Mesendoderm (in vitro differentiated cells): ENCODE results near the gene GALNT18.

Experiments used
- DNase-seq: peaks from one replicate; pipeline ENCODE4 v3.0.0; 2013
- H2AK5ac ChIP-seq: 2 replicates; pipeline ENCODE4 v1.6.1; 2013; ENCODE audit warnings: low read length, inconsistent platforms
- H2BK120ac ChIP-seq: 2 replicates; pipeline ENCODE4 v1.6.1; 2013; ENCODE audit warnings: low read depth, mild to moderate bottlenecking, low read length, moderate library complexity, mixed read lengths
- H2BK15ac ChIP-seq: replicated peaks from 2 replicates; pipeline ENCODE4 v1.6.1; 2013; ENCODE audit warnings: low read depth, mild to moderate bottlenecking, moderate library complexity
- H2BK5ac ChIP-seq: 2 replicates; pipeline ENCODE4 v1.6.1; 2013; ENCODE audit warnings: low read length, inconsistent platforms
- H3K18ac ChIP-seq: 2 replicates; pipeline ENCODE4 v1.6.1; 2013; ENCODE audit warnings: mild to moderate bottlenecking, low read length, mixed read lengths
- H3K23ac ChIP-seq: one replicate; pipeline ENCODE4 v1.6.1; 2013; ENCODE audit warnings: low read length
- H3K27ac ChIP-seq: 2 replicates; pipeline ENCODE4 v1.5.1; 2013; ENCODE audit warnings: low read depth, mild to moderate bottlenecking, inconsistent platforms, low read length, moderate library complexity
- H3K27me3 ChIP-seq: 2 replicates; pipeline ENCODE4 v1.6.1; 2013; ENCODE audit warnings: low read length, control low read depth, mild to moderate bottlenecking, inconsistent platforms; ENCODE audit not compliant: insufficient read depth, poor library complexity
- H3K36me3 ChIP-seq: 2 replicates; pipeline ENCODE4 v1.6.1; 2013; ENCODE audit warnings: low read length, inconsistent platforms; ENCODE audit not compliant: control insufficient read depth, insufficient read depth
- H3K4ac ChIP-seq: one replicate; pipeline ENCODE4 v1.6.1; 2013; ENCODE audit warnings: low read depth, mild to moderate bottlenecking, low read length, moderate library complexity
- H3K4me1 ChIP-seq: 2 replicates; pipeline ENCODE4 v1.6.1; 2013; ENCODE audit warnings: low read depth, low read length, inconsistent platforms; ENCODE audit not compliant: control insufficient read depth
- H3K4me2 ChIP-seq: 2 replicates; pipeline ENCODE4 v1.6.1; 2013; ENCODE audit warnings: low read length
- H3K4me3 ChIP-seq: 2 replicates; pipeline ENCODE4 v1.5.1; 2013; ENCODE audit warnings: mild to moderate bottlenecking, low read length
- H3K56ac ChIP-seq: one replicate; pipeline ENCODE4 v1.6.1; 2013; ENCODE audit warnings: low read length
- H3K79me1 ChIP-seq: 2 replicates; pipeline ENCODE4 v1.6.1; 2013; ENCODE audit warnings: low read length, inconsistent platforms
- H3K79me2 ChIP-seq: 2 replicates; pipeline ENCODE4 v1.6.1; 2013; ENCODE audit warnings: mild to moderate bottlenecking, low read length; ENCODE audit not compliant: control insufficient read depth, insufficient read depth
- H3K9ac ChIP-seq: 2 replicates; pipeline ENCODE4 v1.6.1; 2013; ENCODE audit warnings: low read length, inconsistent platforms
- H4K5ac ChIP-seq: one replicate; pipeline ENCODE4 v1.6.1; 2013; ENCODE audit warnings: low read length
- H4K8ac ChIP-seq: one replicate; pipeline ENCODE4 v1.6.1; 2013; ENCODE audit warnings: low read depth, mild to moderate bottlenecking, control low read depth, low read length, moderate library complexity
- WGBS: extraction: QIAGEN DNeasy Blood & Tissue Kit; methylation state at CpG from one replicate; pipeline ENCODE4 v1.1.7; 2013; ENCODE audit warnings: low lambda C conversion rate, missing lambda C conversion rate; ENCODE audit not compliant: insufficient coverage; ENCODE audit errors: extremely low coverage; 5-methylcytosine and 5-hydroxymethylcytosine counted together

GALNT18 gene

DNA sequence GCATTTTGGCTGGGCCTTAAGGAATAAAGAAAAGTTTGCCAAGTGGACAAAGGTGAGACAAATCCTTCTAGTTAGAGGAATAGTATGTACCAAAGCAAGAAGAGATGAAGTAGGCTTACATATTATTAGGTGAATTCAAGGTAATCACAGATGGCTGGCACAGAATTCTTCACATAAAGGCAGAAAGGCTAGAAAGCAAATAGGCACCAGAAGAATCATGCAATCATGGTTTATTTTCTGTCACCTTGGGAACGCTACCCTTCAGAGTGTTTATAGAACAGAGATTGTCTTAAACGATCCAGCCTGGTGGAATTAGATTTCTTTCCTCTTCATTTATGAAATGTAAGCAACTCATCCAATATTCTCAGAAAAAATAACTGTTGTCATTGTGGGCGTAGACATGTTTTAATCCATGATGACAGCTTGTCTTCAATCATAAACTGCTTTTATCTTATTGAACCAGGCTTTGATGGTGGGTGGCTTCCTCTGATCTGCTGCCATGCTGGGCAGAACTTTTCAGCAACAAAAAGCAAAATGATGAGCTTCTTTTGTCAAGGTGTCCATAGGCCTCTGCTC is 219.8 kb downstream of the GALNT18 start:
- peaks cover 7% of the 10 kb centered on the region for H3K4me1 ChIP-seq
- DNase-seq = no peak
- no peak overlapping the region for H2BK15ac ChIP-seq

DNA sequence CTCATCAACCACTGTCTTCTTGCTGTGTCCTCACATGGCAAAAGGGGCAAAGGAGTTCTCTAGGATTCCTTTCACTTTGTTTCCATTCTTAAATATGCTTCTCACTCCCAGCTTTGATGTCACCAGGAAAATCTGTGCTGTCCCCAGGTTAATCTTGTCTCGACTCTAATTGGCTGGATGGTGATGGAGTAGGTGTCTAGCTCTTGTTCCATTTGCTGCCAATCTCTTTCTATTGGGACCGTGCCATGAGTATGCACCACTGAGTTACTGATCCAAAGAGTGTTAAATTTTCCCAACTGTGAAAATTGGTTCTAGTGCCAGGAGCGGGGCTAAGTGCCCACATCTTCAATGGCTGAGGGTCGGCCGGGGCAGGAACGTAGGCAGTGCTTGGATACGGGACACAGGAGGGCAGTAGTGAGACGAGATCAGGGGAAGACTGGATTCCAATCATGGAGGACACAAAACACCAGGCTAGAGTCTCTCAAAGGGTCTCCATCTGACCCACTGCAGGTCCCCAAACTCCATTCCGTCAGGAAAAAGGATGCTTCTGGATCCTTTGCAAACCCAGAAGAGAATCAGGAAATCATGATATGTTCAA is 221.1 kb downstream of the GALNT18 start:
- Histone ChIP-seq H3K4ac (no peak overlapping the region), H3K4me2 (no peak overlapping the region), H3K56ac (no peak overlapping the region), H4K8ac (no peak overlapping the region), H3K4me3 (no peak overlapping the region), H2BK5ac (no peak overlapping the region), H3K36me3 (no peaks in the 10 kb centered on the region), H2AK5ac (no peak overlapping the region), H2BK15ac (no peak overlapping the region), H3K79me1 (no peaks in the 10 kb centered on the region), H3K79me2 (no peaks in the 10 kb centered on the region), H3K18ac (no peak overlapping the region), H3K23ac (no peak overlapping the region), H3K9ac (no peak overlapping the region), H3K27ac (no peak overlapping the region), H3K4me1 (peaks cover 10% of the 10 kb centered on the region), H2BK120ac (no peak overlapping the region), H3K27me3 (no peaks in the 10 kb centered on the region), H4K5ac (no peak overlapping the region)
- no CpG with 5 or more reads among the region's 9 CpGs for WGBS
- DNase-seq = peak; percentile 72

More for the DNA sequence above, 219.8 kb downstream of the GALNT18 start:
- no peak overlapping the region for H3K4me3 ChIP-seq
- no CpG with 5 or more reads among the region's 3 CpGs for WGBS
- H3K79me1 ChIP-seq = no peaks in the 10 kb centered on the region
- H3K56ac ChIP-seq = no peak overlapping the region
- H3K9ac ChIP-seq = no peak overlapping the region
- H3K4ac ChIP-seq = no peak overlapping the region
- H2BK120ac ChIP-seq = no peak overlapping the region
- H3K23ac ChIP-seq = no peak overlapping the region
- no peak overlapping the region for H2AK5ac ChIP-seq
- H4K8ac ChIP-seq = no peak overlapping the region
- H3K4me2 ChIP-seq = no peak overlapping the region
- H2BK5ac ChIP-seq = no peak overlapping the region
- no peak overlapping the region for H4K5ac ChIP-seq
- no peak overlapping the region for H3K18ac ChIP-seq
- H3K79me2 ChIP-seq = no peaks in the 10 kb centered on the region
- H3K27me3 ChIP-seq = no peaks in the 10 kb centered on the region
- no peaks in the 10 kb centered on the region for H3K36me3 ChIP-seq
- H3K27ac ChIP-seq = no peak overlapping the region

DNA sequence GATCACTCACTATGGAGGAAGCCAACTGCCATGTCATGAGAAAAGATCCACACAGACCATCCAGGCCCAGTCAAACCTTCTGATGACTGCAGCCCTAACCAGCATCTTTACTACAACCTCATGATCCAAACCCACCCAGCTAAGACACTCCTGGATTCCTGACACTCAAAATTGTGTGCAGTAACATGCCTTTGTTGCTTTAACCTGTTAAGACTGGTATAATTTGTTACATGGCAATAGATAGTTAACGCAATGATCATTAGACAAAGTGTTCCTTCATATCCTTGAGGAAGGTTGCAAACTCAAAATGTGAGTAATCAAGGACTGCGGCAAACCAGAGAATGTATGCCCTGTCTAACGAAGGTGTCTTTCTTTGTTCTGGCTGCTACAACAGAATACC is 221.7 kb downstream of the GALNT18 start:
- H3K4me1 ChIP-seq = peaks cover 10% of the 10 kb centered on the region
- no peak overlapping the region for H3K18ac ChIP-seq
- H3K36me3 ChIP-seq = no peaks in the 10 kb centered on the region
- H2BK120ac ChIP-seq = no peak overlapping the region
- no peak overlapping the region for H3K4me2 ChIP-seq
- H3K56ac ChIP-seq = no peak overlapping the region
- no peak overlapping the region for H3K27ac ChIP-seq
- H2BK5ac ChIP-seq = no peak overlapping the region
- no peak overlapping the region for H2AK5ac ChIP-seq
- H3K9ac ChIP-seq = no peak overlapping the region
- H3K27me3 ChIP-seq = no peaks in the 10 kb centered on the region
- no peaks in the 10 kb centered on the region for H3K79me1 ChIP-seq
- no peak overlapping the region for H2BK15ac ChIP-seq
- H3K4me3 ChIP-seq = no peak overlapping the region
- no peak overlapping the region for H4K5ac ChIP-seq
- no peak overlapping the region for H3K4ac ChIP-seq
- no CpG with 5 or more reads among the region's 3 CpGs for WGBS
- no peak for DNase-seq
- H3K79me2 ChIP-seq = no peaks in the 10 kb centered on the region
- no peak overlapping the region for H3K23ac ChIP-seq
- H4K8ac ChIP-seq = no peak overlapping the region

DNA sequence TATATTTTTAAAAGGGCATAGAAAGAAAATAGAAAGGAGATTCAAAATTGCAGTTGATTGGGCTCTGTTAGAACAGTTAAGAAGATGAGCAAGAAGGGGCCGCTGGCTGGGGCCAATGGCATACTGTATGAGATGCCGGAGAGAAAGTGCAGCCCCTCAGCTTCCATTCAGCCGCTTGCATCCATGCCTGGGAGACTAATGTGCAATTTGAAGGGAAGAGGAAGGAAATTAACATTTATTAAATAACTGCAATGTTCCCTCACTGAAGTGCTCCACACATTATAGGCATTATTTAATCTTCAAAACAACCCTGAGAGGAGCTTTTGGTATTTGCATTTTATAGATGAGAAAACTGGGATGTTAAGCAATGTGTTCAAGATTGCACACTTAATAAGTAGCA is 224.0 kb downstream of the GALNT18 start:
- Histone ChIP-seq H3K23ac (no peak overlapping the region), H2BK15ac (no peak overlapping the region), H3K18ac (no peak overlapping the region), H2AK5ac (no peak overlapping the region), H3K36me3 (no peaks in the 10 kb centered on the region), H3K4me1 (peaks cover 3% of the 10 kb centered on the region), H2BK120ac (no peak overlapping the region), H3K27ac (no peak overlapping the region), H2BK5ac (no peak overlapping the region), H3K27me3 (no peaks in the 10 kb centered on the region), H3K56ac (no peak overlapping the region), H3K4me3 (no peak overlapping the region), H4K8ac (no peak overlapping the region), H4K5ac (no peak overlapping the region), H3K79me2 (no peaks in the 10 kb centered on the region), H3K4ac (no peak overlapping the region), H3K9ac (no peak overlapping the region), H3K79me1 (no peaks in the 10 kb centered on the region), H3K4me2 (no peak overlapping the region)
- no CpG with 5 or more reads among the region's 3 CpGs for WGBS
- no peak for DNase-seq

DNA sequence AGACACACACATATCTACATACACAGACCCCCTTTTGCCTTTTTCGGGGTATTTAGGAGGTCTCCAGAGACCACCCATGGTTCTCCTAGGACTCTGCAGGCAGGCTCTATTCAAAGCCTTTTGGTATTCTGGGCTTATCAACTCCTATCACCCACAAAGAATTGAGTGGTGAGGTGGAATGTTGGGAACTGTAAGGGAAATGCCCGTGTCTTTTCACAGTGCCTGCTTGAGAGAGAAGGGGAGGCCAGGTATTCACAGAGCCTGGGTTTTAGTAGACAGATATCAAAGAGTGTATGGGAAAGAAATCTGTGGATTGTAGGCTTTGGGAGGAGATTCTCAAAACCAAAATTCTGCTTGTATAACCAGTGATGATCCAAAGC is 224.8 kb downstream of the GALNT18 start:
- H3K36me3 ChIP-seq = no peaks in the 10 kb centered on the region
- H2BK120ac ChIP-seq = no peak overlapping the region
- no peak overlapping the region for H2BK15ac ChIP-seq
- DNase-seq = peak; percentile 68
- H3K79me2 ChIP-seq = no peaks in the 10 kb centered on the region
- H4K5ac ChIP-seq = no peak overlapping the region
- no peak overlapping the region for H3K23ac ChIP-seq
- H3K4me1 ChIP-seq = peaks cover 3% of the 10 kb centered on the region
- no peak overlapping the region for H3K18ac ChIP-seq
- no peak overlapping the region for H3K4ac ChIP-seq
- H3K56ac ChIP-seq = no peak overlapping the region
- no CpG with 5 or more reads among the region's 2 CpGs for WGBS
- no peak overlapping the region for H3K9ac ChIP-seq
- H3K4me2 ChIP-seq = no peak overlapping the region
- no peak overlapping the region for H4K8ac ChIP-seq
- no peaks in the 10 kb centered on the region for H3K79me1 ChIP-seq
- no peak overlapping the region for H3K27ac ChIP-seq
- H3K27me3 ChIP-seq = no peaks in the 10 kb centered on the region
- H2AK5ac ChIP-seq = no peak overlapping the region
- no peak overlapping the region for H2BK5ac ChIP-seq
- H3K4me3 ChIP-seq = no peak overlapping the region
